Neural progenitor cell (in vitro differentiated cells): ENCODE measurements around the gene SRSF12.

Source experiments
- CTCF ChIP-seq: fragments of 200-600 bp; sonication (generic); IDR thresholded peaks from 2 replicates; pipeline ENCODE4 v1.5.1; 2017; ENCODE audit warnings: antibody characterized with exemption, mild to moderate bottlenecking
- EZH2 ChIP-seq: fragments of 200-600 bp; sonication (generic); IDR thresholded peaks from 2 replicates; pipeline ENCODE4 v1.6.1; 2017; ENCODE audit warnings: antibody characterized with exemption, mild to moderate bottlenecking, moderate library complexity
- EZH2phosphoT487 ChIP-seq: fragments of 200-600 bp; sonication (generic); IDR thresholded peaks from 2 replicates; pipeline ENCODE4 v1.6.1; 2017; ENCODE audit warnings: antibody characterized with exemption

- TF ChIP-seq CTCF: no peak
- no peak for TF ChIP-seq EZH2
- no peak for TF ChIP-seq EZH2phosphoT487
Observed at GRCh38 chr6:89071036-89071435, 46.8 kb downstream of the SRSF12 start.
